Calu3 (cell line): ENCODE results near the gene PICK1. TPM values are rescaled to one million over a fixed set of nuclear protein-coding genes. Genes with fewer than 3 reads are reported as not detected.

Source experiments
- BruUV-seq: library from RNA; stranded (reverse); fragments of 400-500 nt; replicated peaks from 2 replicates; lab custom pipeline; 2021; lab: Mats Ljungman, UMichigan
- CTCF ChIA-PET: fragments of 300-600 bp; sonication (Branson Sonifier 250); formaldehyde crosslinking; loops from one replicate; lab custom pipeline; 2022; ENCODE audit warnings: antibody characterized with exemption; lab: Charles Lee
- DNase-seq: peaks from one replicate; pipeline ENCODE4 v3.0.0; 2022
- H3K27ac Mint-ChIP-seq: one replicate; pipeline ENCODE4 v1.8.0; 2022; ENCODE audit warnings: mixed read lengths; ENCODE audit not compliant: unreplicated experiment
- H3K27me3 Mint-ChIP-seq: one replicate; pipeline ENCODE4 v1.8.0; 2022; ENCODE audit warnings: mixed read lengths; ENCODE audit not compliant: unreplicated experiment
- H3K36me3 Mint-ChIP-seq: one replicate; pipeline ENCODE4 v1.8.0; 2022; ENCODE audit warnings: mild to moderate bottlenecking, moderate library complexity, mixed read lengths; ENCODE audit not compliant: insufficient read depth, unreplicated experiment
- H3K4me1 Mint-ChIP-seq: one replicate; pipeline ENCODE4 v1.8.0; 2022; ENCODE audit warnings: mild to moderate bottlenecking, low read depth, mixed read lengths; ENCODE audit not compliant: unreplicated experiment
- H3K4me3 Mint-ChIP-seq: one replicate; pipeline ENCODE4 v1.8.0; 2022; ENCODE audit warnings: mild to moderate bottlenecking, low read depth, moderate library complexity, mixed read lengths; ENCODE audit not compliant: unreplicated experiment
- H3K9me3 Mint-ChIP-seq: one replicate; pipeline ENCODE4 v1.8.0; 2022; ENCODE audit warnings: low read depth, mixed read lengths; ENCODE audit not compliant: unreplicated experiment
- CTCF ChIP-seq: fragments of 200-600 bp; IDR thresholded peaks from one replicate; pipeline ENCODE4 v1.8.0; 2022; ENCODE audit warnings: antibody characterized with exemption; ENCODE audit not compliant: unreplicated experiment
- intact Hi-C: fragments of 100-400 bp; cut with micrococcal nuclease; formaldehyde crosslinking; loops from one replicate; pipeline ENCODE4 v1.10.0; 2022; ENCODE audit not compliant: unreplicated experiment
- total RNA-seq: library from RNA; stranded (reverse); gene quantifications from 2 replicates; pipeline ENCODE4 v1.2.3, GENCODE V29; 2022

PICK1 gene
- total RNA-seq, 1 experiment from 2014 or later = 54.2 TPM

DNA sequence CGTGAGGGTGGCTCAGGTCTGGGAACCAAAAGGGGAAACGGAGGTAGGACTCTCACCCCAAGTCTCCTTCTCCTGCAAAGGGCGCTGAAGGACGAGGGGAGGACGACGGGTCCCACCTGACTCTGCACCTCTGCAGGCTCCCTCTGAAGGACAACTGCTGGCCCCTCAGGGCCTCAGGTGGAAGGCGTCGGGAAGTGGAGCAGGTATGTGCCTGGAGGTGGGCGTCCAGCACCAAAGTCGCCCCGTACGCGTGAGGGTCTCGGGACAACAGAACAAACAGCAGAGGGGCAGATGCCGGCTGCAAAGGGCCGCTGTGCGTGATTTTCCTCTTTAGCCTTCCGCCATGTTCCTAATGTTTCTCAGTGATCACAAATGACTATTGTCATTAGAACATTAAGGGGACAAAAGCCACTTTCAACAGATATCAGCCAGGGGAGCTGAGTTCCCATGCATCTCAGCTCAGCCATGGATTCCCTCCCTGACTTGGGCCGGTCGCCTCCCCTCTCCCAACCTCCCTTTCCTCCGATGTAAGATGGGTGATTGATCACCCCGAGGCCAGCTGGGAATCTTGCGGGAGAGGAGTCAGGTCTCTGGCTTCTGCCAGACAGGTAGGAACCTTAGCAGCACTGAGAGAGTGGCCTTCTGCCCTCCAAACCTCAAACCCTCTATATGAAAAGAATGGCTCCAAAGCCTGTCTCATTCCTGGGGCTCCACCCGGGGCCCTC is 25.9 kb downstream of the PICK1 start:
- intact Hi-C loops = no loop called here
- H3K4me1 Mint-ChIP-seq = peaks cover 20% of the 10 kb centered on the region
- no peak for DNase-seq
- no peaks in the 10 kb centered on the region for H3K9me3 Mint-ChIP-seq
- no peak overlapping the region for H3K4me3 Mint-ChIP-seq
- no TSS peak for BruUV-seq
- CTCF ChIA-PET = interaction anchor here (0.5 kb wide), 1 partner anchor 124 kb away, joined by 3 read pairs; no protein-coding TSS in a partner anchor
- no peak for TF ChIP-seq CTCF
- H3K36me3 Mint-ChIP-seq = peaks cover 72% of the 10 kb centered on the region
- H3K27me3 Mint-ChIP-seq = no peaks in the 10 kb centered on the region
- no peak overlapping the region for H3K27ac Mint-ChIP-seq

- CTCF ChIA-PET = interaction anchor here (0.5 kb wide), 1 partner anchor 125 kb away, joined by 3 read pairs; no protein-coding TSS in a partner anchor
- Mint-ChIP-seq H3K4me1 (peaks cover 20% of the 10 kb centered on the region), H3K36me3 (peaks cover 75% of the 10 kb centered on the region), H3K27me3 (no peaks in the 10 kb centered on the region), H3K4me3 (no peak within 1 kb of the TSS), H3K9me3 (no peaks in the 10 kb centered on the region), H3K27ac (no peak within 1 kb of the TSS)
- no TSS peak for BruUV-seq
- TF ChIP-seq CTCF = no peak
- no peak for DNase-seq
- intact Hi-C loops = no loop called here
Observed at GRCh38 chr22:38083931-38084631, 26.9 kb downstream of the PICK1 start, which contains the start of gene SLC16A8. SLC16A8 (minus strand) TSS chr22:38084184; CDS start chr22:38082873, 1,311 bp downstream.

GRCh38 chr22:38085056-38085455 is 27.9 kb downstream of the PICK1 start:
- Mint-ChIP-seq H3K4me1 (peaks cover 20% of the 10 kb centered on the region), H3K36me3 (peaks cover 71% of the 10 kb centered on the region), H3K27ac (no peak overlapping the region), H3K9me3 (no peaks in the 10 kb centered on the region), H3K27me3 (no peaks in the 10 kb centered on the region), H3K4me3 (no peak overlapping the region)
- no peak for TF ChIP-seq CTCF
- no peak for DNase-seq
- BruUV-seq = TSS peak; percentile 94
- intact Hi-C loops = no loop called here
- CTCF ChIA-PET = no interaction called here

DNA sequence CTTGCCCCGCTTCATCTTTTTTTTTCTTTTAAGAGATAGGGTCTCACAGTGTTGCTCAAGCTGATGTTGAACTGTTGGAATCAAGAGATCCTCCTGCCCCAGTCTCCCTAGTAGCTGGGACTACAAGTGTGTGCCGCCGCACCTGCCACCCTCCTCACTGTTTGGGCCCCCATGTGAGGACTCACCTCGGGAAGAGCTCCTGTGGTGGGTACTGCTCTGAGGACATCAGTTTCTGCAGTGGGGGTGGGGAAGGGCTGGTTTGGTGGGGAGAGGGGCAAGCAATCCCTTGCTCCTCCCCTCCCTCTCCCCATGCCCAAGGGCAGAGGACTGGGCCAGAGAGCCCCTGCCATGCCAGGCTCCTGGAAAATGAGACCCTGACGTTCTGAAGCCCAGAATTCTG is 28.3 kb downstream of the PICK1 start:
- CTCF ChIA-PET = no interaction called here

More for the DNA sequence above, 28.3 kb downstream of the PICK1 start:
- BruUV-seq = no TSS peak
- H3K9me3 Mint-ChIP-seq = no peaks in the 10 kb centered on the region
- peaks cover 20% of the 10 kb centered on the region for H3K4me1 Mint-ChIP-seq
- H3K36me3 Mint-ChIP-seq = peaks cover 71% of the 10 kb centered on the region
- H3K27ac Mint-ChIP-seq = no peak overlapping the region
- no peaks in the 10 kb centered on the region for H3K27me3 Mint-ChIP-seq
- TF ChIP-seq CTCF = no peak
- no peak for DNase-seq
- H3K4me3 Mint-ChIP-seq = no peak overlapping the region
- intact Hi-C loops = no loop called here
